ENCODE results near the gene ZNF83. TPM values are rescaled to one million over a fixed set of nuclear protein-coding genes. Genes with fewer than 3 reads are reported as not detected.
"Not testable (repeated sequence)": the region's sequence is repeated elsewhere in the genome, so short reads cannot be mapped to it uniquely, and the experiment has no call there.

ZNF83 gene
- total RNA-seq, 2 experiments from 2014 or later, result 23.8 to 27.5 TPM

DNA sequence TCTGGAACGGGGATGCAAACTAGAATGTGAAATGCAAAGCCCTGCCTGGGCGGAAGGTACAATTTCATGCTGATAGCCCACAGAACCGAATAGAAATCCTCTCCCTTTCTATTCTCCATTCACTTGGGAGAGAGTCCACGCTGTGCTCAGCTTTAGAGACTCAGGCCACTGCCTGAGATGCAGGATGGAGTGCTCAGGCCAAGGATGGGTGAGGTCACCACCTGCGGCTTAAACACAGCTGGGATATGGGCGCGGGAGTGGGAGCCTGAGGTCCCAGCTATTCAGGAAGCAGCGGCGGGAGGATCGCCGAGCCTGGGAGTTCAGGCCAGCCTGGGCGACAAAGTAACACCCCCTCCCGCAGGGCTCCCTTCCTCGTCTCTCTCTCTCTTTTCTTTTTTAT, 446 bp upstream of the ZNF83 start:
- peak overlapping the region; percentile 92 for H3K4me3 Mint-ChIP-seq
- ChIA-PET CTCF (no interaction called here), POLR2A (no interaction called here)
- no peaks in the 10 kb centered on the region for H3K27me3 Mint-ChIP-seq
- peaks cover 10% of the 10 kb centered on the region for H3K9me3 Mint-ChIP-seq (ENCODE audit: low read depth)
- no peak overlapping the region for H3K27ac Mint-ChIP-seq
- H3K36me3 Mint-ChIP-seq (ENCODE audit: low read depth), result peaks cover 17% of the 10 kb centered on the region
- intact Hi-C loops (cut with DNase I, micrococcal nuclease), result loop anchor here (1.0 to 5.0 kb wide), 19 partner anchors 37 to 727 kb away; partner anchors contain the start of genes ZNF808 (in 2 of the 2), ZNF160 (in 1 of the 2), ZNF320 (in 1 of the 2) and ZNF525 (in 1 of the 2)
- peaks cover 13% of the 10 kb centered on the region for H3K4me1 Mint-ChIP-seq
- DNase-seq, result peak; percentile 9
- ATAC-seq, result peak; percentile 7

DNA sequence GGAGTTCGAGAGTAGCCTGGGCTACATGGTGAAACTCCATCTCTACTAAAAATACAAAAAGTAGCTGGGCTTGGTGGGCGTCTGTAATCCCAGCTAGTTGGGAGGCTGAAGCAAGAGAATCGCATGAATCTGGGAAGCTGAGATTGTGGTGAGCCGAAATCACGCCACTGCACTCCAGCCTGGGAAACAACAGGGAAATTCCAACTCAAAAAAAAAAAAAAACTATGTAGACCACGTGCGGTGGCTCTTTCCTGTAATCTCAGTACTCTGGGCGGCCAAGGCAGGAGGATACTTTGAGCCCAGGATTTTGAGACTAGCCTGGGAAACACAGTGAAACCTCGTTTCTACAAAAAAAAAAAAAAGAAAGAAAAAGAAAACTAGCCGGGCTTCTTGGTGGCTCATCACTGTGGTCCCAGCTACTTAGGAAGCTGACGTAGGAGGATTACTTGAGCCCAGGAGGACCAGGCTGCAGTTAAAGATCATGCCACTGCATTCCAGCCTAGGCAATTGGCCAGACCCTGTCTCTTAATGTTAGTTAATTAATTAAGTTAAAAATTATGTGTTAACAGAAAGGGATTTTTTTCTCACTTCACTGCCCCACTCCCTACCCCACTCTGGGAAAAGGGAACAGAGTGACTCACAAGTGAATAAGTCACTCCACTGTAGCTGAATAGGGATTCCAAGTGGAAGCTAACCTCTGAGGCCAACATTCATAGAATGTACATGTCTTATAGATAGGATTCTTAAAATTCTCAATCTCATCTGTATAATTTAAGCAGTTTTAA, 2.2 kb downstream of the ZNF83 start:
- DNase-seq, result no peak
- CTCF ChIA-PET, result no interaction called here
- intact Hi-C loops (cut with DNase I, micrococcal nuclease), result loop anchor here in 1 of 2 experiments (5.0 kb wide), 1 partner anchor 261 kb away; the partner anchor contains the start of gene ZNF320
- peaks cover 15% of the 10 kb centered on the region for H3K4me1 Mint-ChIP-seq
- H3K9me3 Mint-ChIP-seq (ENCODE audit: low read depth), result peaks cover 4% of the 10 kb centered on the region
- H3K4me3 Mint-ChIP-seq, result peak overlapping the region; percentile 92
- POLR2A ChIA-PET, result no interaction called here
- ATAC-seq, result no peak
- H3K27ac Mint-ChIP-seq, result peak overlapping the region; percentile 20
- peaks cover 29% of the 10 kb centered on the region for H3K36me3 Mint-ChIP-seq (ENCODE audit: low read depth)
- H3K27me3 Mint-ChIP-seq, result no peaks in the 10 kb centered on the region

DNA sequence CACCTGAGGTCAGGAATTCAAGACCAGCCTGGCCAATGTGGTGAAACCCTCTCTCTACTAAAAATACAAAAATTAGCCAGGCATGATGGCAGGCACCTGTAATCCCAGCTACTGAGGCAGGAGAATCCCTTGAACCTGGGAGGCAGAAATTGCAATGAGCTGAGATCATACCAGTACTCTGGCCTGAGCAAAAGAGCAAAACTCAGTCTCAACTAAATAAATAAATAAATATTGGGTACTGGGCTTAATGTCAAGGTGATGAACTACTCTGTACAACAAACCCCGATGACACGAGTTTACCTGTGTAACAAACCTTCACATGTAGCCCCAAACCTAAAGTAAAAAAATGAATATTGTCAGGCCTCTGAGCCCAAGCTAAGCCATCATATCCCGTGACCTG, 10.7 kb downstream of the ZNF83 start:
- intact Hi-C loops (cut with DNase I, micrococcal nuclease); H3K4me1 Mint-ChIP-seq; POLR2A ChIA-PET; CTCF ChIA-PET; ATAC-seq; H3K27ac Mint-ChIP-seq; DNase-seq; H3K27me3 Mint-ChIP-seq; H3K4me3 Mint-ChIP-seq: not testable (repeated sequence)
- H3K9me3 Mint-ChIP-seq (ENCODE audit: low read depth), result peaks cover 12% of the 10 kb centered on the region
- peaks cover 38% of the 10 kb centered on the region for H3K36me3 Mint-ChIP-seq (ENCODE audit: low read depth)

DNA sequence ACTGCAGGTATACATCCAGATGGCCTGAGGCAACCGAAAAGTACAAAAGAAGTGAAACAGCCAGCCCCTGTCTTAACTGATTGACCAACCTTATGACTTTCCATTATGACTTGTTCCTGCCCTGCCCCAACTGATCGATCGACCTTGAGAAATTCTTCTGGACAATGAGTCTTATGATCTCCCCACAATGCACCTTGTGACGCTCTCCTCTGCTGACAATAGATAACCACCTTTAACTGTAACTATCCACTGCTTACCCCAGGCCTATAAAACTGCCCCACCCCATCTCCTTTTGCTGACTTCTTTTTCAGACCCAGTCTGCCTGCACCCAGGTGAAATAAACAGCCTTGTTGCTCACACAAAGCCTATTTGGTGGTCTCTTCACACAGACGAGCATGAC, 11.2 kb downstream of the ZNF83 start:
- peaks cover 15% of the 10 kb centered on the region for H3K9me3 Mint-ChIP-seq (ENCODE audit: low read depth)
- peaks cover 2% of the 10 kb centered on the region for H3K4me1 Mint-ChIP-seq
- no peak overlapping the region for H3K27ac Mint-ChIP-seq
- H3K27me3 Mint-ChIP-seq, result no peaks in the 10 kb centered on the region
- POLR2A ChIA-PET, result no interaction called here
- DNase-seq, result no peak
- H3K4me3 Mint-ChIP-seq, result no peak overlapping the region
- CTCF ChIA-PET, result no interaction called here
- ATAC-seq, result no peak
- H3K36me3 Mint-ChIP-seq (ENCODE audit: low read depth), result peaks cover 37% of the 10 kb centered on the region
- intact Hi-C loops (cut with DNase I, micrococcal nuclease), result no loop called here

DNA sequence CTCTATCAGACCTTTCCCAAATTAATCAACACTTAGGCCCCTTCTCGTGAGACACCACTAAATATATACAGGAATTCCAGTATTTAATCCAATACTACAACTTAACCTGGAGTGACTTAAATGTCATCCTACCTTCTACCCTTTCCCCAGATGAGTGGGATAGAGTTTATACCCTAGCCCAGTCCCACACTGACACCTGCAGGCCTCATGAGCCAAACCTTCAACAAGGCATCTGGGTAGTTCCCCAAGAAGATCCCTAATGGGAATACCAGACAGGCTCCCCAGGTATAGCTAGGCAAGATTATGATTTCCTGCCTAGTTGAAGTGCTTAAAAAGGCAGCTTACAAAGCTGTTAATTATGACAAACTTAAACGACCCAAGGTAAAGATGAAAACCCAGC, 15.9 kb downstream of the ZNF83 start:
- ATAC-seq (no peak), DNase-seq (no peak)
- Mint-ChIP-seq H3K27me3 (no peaks in the 10 kb centered on the region), H3K4me3 (no peak overlapping the region), H3K36me3 (ENCODE audit: low read depth) (peaks cover 25% of the 10 kb centered on the region), H3K9me3 (ENCODE audit: low read depth) (peaks cover 19% of the 10 kb centered on the region), H3K27ac (no peak overlapping the region), H3K4me1 (peaks cover 6% of the 10 kb centered on the region)
- intact Hi-C loops (cut with DNase I, micrococcal nuclease), result no loop called here
- ChIA-PET POLR2A (no interaction called here), CTCF (interaction anchor here (0.6 kb wide), 1 partner anchor 965 kb away, joined by 3 read pairs; no protein-coding TSS in a partner anchor)

DNA sequence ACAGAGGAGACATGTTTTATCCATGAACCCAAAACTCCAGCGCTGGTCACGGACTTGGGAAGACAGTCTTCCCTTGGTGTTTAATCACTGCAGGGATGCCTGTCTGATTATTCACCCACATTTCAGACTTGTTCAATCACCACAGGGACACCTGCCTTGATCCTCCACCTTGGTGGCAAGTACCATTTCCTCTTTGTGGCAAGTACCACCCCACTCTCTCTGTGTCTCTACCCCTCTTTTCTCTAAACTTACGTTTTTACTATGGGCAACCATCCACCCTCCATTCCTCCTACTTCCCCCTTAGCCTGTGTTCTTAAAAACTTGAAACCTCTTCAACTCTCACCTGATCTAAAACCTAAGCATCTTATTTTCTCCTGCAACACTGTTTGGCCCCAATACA, 16.8 kb downstream of the ZNF83 start:
- Mint-ChIP-seq H3K36me3 (ENCODE audit: low read depth) (peaks cover 33% of the 10 kb centered on the region), H3K9me3 (ENCODE audit: low read depth) (peaks cover 26% of the 10 kb centered on the region), H3K27me3 (no peaks in the 10 kb centered on the region), H3K27ac (peak overlapping the region; percentile 2), H3K4me1 (peaks cover 6% of the 10 kb centered on the region), H3K4me3 (no peak overlapping the region)
- intact Hi-C loops (cut with DNase I, micrococcal nuclease), result no loop called here
- ChIA-PET CTCF (no interaction called here), POLR2A (no interaction called here)
- no peak for DNase-seq
- no peak for ATAC-seq

DNA sequence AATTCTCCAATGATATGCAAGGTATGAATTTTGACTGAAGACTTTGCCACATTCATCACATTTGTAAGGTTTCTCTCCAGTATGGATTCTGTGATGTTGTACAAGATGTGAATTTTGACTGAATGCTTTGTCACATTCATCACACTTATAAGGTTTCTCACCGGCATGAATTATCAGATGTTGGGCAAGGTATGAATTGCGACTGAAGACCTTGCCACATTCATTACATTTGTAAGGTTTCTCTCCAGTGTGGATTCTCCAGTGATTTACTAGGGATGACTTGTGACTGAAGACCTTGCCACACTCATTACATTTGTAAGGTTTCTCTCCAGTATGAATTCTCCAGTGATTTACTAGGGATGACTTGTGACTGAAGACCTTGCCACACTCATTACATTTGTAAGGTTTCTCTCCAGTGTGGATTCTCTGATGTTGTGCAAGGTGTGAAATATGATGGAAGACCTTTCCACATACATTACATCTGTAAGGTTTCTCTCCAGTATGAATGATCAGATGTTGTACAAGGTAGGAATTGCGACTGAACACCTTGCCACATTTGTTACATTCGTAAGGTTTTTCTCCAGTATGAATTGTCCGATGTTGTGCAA, 24.8 kb downstream of the ZNF83 start:
- ChIA-PET CTCF (no interaction called here), POLR2A (no interaction called here)
- no peak overlapping the region for H3K27ac Mint-ChIP-seq
- H3K4me1 Mint-ChIP-seq, result no peaks in the 10 kb centered on the region
- intact Hi-C loops (cut with DNase I, micrococcal nuclease), result no loop called here
- H3K9me3 Mint-ChIP-seq (ENCODE audit: low read depth), result peaks cover 49% of the 10 kb centered on the region
- H3K36me3 Mint-ChIP-seq (ENCODE audit: low read depth), result peaks cover 89% of the 10 kb centered on the region
- H3K4me3 Mint-ChIP-seq, result no peak overlapping the region
- H3K27me3 Mint-ChIP-seq, result no peaks in the 10 kb centered on the region
- no peak for DNase-seq
- ATAC-seq, result no peak

DNA sequence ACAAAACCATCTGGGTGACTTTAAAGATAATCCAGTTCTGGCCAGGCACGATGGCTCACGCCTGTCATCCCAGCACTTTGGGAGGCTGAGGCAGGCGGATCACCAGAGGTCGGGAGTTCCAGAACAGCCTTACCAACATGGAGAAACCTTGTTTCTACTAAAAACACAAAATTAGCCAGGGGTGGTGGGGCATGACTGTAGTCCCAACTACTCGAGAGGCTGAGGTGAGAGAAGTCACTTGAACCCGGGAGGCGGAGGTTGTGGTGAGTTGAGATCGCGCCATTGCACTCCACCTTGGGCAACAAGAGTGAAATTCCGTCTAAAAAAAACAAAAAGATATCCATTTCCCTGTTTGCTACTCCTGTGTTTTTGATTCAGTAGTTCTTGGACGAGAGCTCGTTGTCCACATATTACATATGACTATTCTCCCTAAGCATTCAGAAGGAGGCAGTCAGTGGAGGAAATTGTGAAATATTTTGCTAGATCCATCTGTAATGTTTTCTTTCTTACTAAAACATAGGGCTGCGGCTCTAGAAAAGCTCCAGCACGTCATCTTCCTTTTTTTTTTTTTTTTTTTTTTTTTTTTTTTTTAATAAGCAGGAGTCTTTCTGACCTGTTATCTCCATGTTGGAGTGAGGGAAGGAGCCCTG, 34.5 kb downstream of the ZNF83 start:
- ATAC-seq, result no peak
- intact Hi-C loops (cut with DNase I, micrococcal nuclease), result loop anchor here in 1 of 2 experiments (5.0 kb wide), 1 partner anchor 356 kb away; no protein-coding TSS in a partner anchor
- H3K36me3 Mint-ChIP-seq (ENCODE audit: low read depth), result peaks cover 60% of the 10 kb centered on the region
- H3K27me3 Mint-ChIP-seq, result no peaks in the 10 kb centered on the region
- DNase-seq, result no peak
- H3K9me3 Mint-ChIP-seq (ENCODE audit: low read depth), result peaks cover 32% of the 10 kb centered on the region
- CTCF ChIA-PET, result interaction anchor here (0.5 to 0.6 kb wide), 3 partner anchors 52 to 497 kb away, joined by 3 read pairs; no protein-coding TSS in a partner anchor
- no peak overlapping the region for H3K4me3 Mint-ChIP-seq
- POLR2A ChIA-PET, result interaction anchor here (0.8 kb wide), 1 partner anchor 791 kb away, joined by 4 read pairs; the partner anchor contains the start of gene ZNF765
- no peak overlapping the region for H3K27ac Mint-ChIP-seq
- H3K4me1 Mint-ChIP-seq, result peaks cover 27% of the 10 kb centered on the region

DNA sequence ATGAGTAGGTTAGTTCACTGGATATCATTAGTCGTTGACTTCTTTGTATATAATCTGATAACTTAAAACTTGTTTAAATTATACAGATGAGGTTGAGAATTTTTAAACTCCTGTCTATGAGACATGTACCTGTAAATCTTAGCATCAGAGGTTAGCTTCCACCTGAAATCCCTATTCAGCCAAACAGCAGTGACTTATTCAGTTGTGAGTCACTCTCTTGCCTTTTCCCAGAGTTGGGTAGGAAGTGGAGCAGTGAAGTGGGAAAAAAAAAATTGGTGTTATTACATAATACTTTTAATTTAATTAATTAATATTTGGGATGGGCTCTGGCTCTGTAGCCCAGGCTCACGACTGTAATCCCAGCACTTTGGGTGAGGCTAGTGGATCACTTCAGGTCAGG, 35.2 kb downstream of the ZNF83 start:
- POLR2A ChIA-PET, result no interaction called here
- intact Hi-C loops (cut with DNase I, micrococcal nuclease), result loop anchor here in 1 of 2 experiments (5.0 kb wide), 1 partner anchor 356 kb away; no protein-coding TSS in a partner anchor
- H3K36me3 Mint-ChIP-seq (ENCODE audit: low read depth), result peaks cover 56% of the 10 kb centered on the region

DNA sequence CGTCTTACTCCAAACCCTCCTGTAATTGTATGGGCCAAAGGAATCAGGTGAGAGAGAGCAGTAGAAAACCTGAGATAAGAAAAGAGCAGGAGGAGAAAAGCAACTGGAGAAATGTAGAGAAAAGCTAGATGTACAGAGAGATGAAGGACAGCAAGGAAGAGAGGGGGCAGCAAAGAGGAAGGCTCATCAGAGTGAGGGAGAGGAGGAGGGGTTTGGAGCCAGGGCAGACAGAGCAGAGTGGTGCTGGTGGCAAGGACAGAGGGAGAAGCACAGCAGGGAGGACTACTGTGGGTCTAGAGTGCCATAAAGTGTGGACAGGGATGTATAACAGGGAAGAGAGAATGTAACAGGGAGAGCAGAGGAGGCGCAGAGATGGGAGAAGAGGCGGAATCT, 36.2 kb downstream of the ZNF83 start:
- POLR2A ChIA-PET, DNase-seq, H3K27me3 Mint-ChIP-seq, ATAC-seq, CTCF ChIA-PET: not testable (repeated sequence)
- Mint-ChIP-seq H3K36me3 (ENCODE audit: low read depth) (peaks cover 60% of the 10 kb centered on the region), H3K27ac (peak overlapping the region; percentile 83), H3K4me1 (peaks cover 27% of the 10 kb centered on the region), H3K9me3 (ENCODE audit: low read depth) (peaks cover 36% of the 10 kb centered on the region), H3K4me3 (peak overlapping the region; percentile 86)
- intact Hi-C loops (cut with DNase I, micrococcal nuclease), result loop anchor here (1.0 to 5.0 kb wide), 10 partner anchors 32 to 355 kb away; partner anchors contain the start of genes ZNF701 (in 2 of the 2), ZNF808 (in 2 of the 2), ZNF83 (in 2 of the 2) and ZNF528 (in 1 of the 2)

More for the DNA sequence above, 35.2 kb downstream of the ZNF83 start:
- DNase-seq, result no peak
- Mint-ChIP-seq H3K27me3 (no peaks in the 10 kb centered on the region), H3K4me3 (no peak overlapping the region), H3K4me1 (peaks cover 27% of the 10 kb centered on the region), H3K9me3 (ENCODE audit: low read depth) (peaks cover 31% of the 10 kb centered on the region), H3K27ac (no peak overlapping the region)
- CTCF ChIA-PET, result no interaction called here
- ATAC-seq, result no peak
